Lower leg skin (tissue), 3 donors: ENCODE data around the gene COPS8.

ENCODE experiments used
- CTCF ChIP-seq, 3 donors: fragments of 450-650 bp; IDR thresholded peaks; one replicate each; pipeline ENCODE4 v1.5.1; 2016; ENCODE audit warnings: antibody characterized with exemption in 3 of 3, mild to moderate bottlenecking in 3 of 3, moderate library complexity in 2 of 3
- POLR2A ChIP-seq, 2 donors: fragments of 450-650 bp; IDR thresholded peaks; one replicate each; pipeline ENCODE4 v1.6.1; 2016 to 2017; ENCODE audit warnings: antibody characterized with exemption in 2 of 2, mild to moderate bottlenecking in 1 of 2, moderate library complexity in 1 of 2

DNA sequence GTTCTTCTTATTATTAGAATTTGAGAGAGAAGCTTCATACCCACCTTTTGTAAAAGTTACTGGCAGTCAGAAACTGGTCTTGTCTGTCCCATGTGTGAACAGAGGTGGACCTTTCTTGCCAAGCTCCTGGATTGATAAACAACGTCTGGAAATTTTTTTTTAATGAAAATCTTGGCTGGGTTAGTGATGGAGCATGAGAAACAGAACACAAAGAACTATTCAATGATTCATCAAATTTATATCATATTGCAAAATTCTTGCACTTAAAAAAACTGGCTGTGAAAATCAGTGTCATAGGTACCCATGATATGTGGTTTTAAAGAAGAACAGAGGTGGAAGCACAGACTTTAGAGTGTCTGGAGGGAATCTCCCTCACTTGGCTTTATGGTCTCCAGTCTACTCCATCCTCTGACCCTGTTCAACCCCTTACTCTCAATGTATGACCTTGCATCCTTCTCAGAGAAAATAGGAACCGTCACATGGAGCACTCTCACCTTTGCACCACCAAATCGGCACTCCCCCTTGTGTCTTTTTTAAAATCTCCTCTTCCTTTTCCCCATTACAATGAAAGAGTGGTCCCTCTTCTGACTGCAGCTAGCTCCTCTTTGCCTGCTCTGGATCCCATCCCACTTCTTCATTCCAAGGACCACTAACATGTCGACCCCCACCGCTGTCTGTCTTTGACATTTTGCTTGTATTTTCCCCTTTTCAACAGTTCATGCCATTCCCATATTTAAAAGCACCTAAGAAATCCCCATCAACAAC lies 58.2 kb downstream of the COPS8 start:
- TF ChIP-seq CTCF (IDR thresholded peaks at IDR 0.05) (no peak), POLR2A (IDR thresholded peaks at IDR 0.05) (no peak)
